Hepatocyte (in vitro differentiated cells): ENCODE results near the gene GLIPR1.

ENCODE experiments used
- CTCF ChIP-seq: fragments of 200-600 bp; sonication (generic); IDR thresholded peaks from 2 replicates; pipeline ENCODE4 v1.5.1; 2016; ENCODE audit warnings: antibody characterized with exemption, mild to moderate bottlenecking; ENCODE audit not compliant: poor library complexity
- EZH2 ChIP-seq: fragments of 200-600 bp; sonication (generic); IDR thresholded peaks from 2 replicates; pipeline ENCODE4 v1.6.1; 2016; ENCODE audit warnings: antibody characterized with exemption, mild to moderate bottlenecking, borderline replicate concordance
- EZH2phosphoT487 ChIP-seq: fragments of 200-600 bp; sonication (generic); IDR thresholded peaks from one replicate; pipeline ENCODE4 v1.6.1; 2018; ENCODE audit warnings: antibody characterized with exemption, mild to moderate bottlenecking, low read depth, moderate library complexity; ENCODE audit not compliant: unreplicated experiment, severe bottlenecking

GRCh38 chr12:75446857-75447256 lies 33.7 kb upstream of the GLIPR1 start:
- TF ChIP-seq CTCF (no peak), EZH2phosphoT487 (no peak), EZH2 (no peak)
